ENCODE data around the gene GALNT10. TPM values are rescaled to one million over a fixed set of nuclear protein-coding genes. Genes with fewer than 3 reads are reported as not detected.

Gene GALNT10
- polyA plus RNA-seq, 1 experiment = 93.1 TPM

- Histone ChIP-seq H3K4me3 (ENCODE audit: low read depth, low read length) (no peak overlapping the region), H3K9me3 (ENCODE audit: control insufficient read depth, insufficient read depth, low read length) (no peaks in the 10 kb centered on the region), H3K27ac (ENCODE audit: low read depth, low read length) (no peak overlapping the region), H3K27me3 (ENCODE audit: control insufficient read depth, insufficient read depth, low read length) (no peaks in the 10 kb centered on the region)
- ChIA-PET POLR2A (no interaction called here), CTCF (interaction anchor here (1.1 to 1.9 kb wide), 2 partner anchors 25 to 183 kb away, joined by 3 to 6 read pairs; no protein-coding TSS in a partner anchor)
- TF ChIP-seq, protein P1, sequence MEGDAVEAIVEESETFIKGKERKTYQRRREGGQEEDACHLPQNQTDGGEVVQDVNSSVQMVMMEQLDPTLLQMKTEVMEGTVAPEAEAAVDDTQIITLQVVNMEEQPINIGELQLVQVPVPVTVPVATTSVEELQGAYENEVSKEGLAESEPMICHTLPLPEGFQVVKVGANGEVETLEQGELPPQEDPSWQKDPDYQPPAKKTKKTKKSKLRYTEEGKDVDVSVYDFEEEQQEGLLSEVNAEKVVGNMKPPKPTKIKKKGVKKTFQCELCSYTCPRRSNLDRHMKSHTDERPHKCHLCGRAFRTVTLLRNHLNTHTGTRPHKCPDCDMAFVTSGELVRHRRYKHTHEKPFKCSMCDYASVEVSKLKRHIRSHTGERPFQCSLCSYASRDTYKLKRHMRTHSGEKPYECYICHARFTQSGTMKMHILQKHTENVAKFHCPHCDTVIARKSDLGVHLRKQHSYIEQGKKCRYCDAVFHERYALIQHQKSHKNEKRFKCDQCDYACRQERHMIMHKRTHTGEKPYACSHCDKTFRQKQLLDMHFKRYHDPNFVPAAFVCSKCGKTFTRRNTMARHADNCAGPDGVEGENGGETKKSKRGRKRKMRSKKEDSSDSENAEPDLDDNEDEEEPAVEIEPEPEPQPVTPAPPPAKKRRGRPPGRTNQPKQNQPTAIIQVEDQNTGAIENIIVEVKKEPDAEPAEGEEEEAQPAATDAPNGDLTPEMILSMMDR (IDR thresholded peaks at IDR 0.05; ENCODE audit: low read depth, low read length) = no peak
- no peak for DNase-seq (ENCODE audit: low read depth, low spot score)
Measured at GRCh38 chr5:154380263-154380662, 189.7 kb downstream of the GALNT10 start.

DNA sequence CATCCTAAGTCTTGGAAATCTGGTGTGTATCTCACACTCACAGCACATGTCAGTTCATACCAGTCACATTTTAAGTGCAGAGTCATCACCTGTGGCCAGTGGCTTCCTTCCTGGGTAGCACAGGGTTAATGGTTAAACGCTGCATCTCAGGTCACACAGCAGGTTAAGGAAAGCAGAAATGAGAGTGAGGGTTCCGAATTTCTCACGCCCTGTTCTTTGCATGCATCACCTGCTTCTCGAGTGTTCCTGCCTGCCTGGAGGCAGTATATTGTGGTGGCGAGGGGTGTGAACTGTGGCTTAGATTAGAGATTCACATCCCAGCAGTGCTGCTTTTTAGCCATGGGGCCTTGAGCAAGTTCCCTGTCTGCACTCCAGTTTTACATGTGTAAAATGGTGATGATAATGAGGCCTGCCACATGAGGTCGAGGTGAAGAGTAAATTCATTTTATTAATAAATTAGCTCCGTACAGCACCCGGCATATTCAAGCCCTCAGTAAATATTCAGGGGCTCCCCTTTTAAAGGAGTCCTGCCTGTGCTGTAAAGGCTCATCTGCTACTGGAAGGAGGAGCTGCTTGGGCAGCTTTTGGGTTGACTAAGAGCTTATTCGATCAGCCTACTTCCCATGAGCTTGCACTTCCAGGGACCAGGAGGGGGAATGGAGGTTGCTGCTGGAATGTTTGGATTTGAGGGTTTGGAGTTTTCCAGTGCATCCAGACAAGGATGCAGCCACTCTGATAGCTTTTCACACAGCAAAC is 194.1 kb downstream of the GALNT10 start:
- CTCF ChIA-PET = interaction anchor here (1.0 kb wide), 1 partner anchor 20 kb away, joined by 4 read pairs; no protein-coding TSS in a partner anchor
- no peak for DNase-seq (ENCODE audit: low read depth, low spot score)
- POLR2A ChIA-PET = interaction anchor here (0.6 kb wide), 1 partner anchor 8 kb away, joined by 6 read pairs; no protein-coding TSS in a partner anchor

GRCh38 chr5:154385236-154385512 is 194.6 kb downstream of the GALNT10 start:
- TF ChIP-seq, protein P1 (IDR thresholded peaks at IDR 0.05; ENCODE audit: low read depth, low read length) = no peak
- DNase-seq (ENCODE audit: low read depth, low spot score) = no peak
- ChIA-PET CTCF (interaction anchor here (1.0 kb wide), 1 partner anchor 20 kb away, joined by 4 read pairs; no protein-coding TSS in a partner anchor), POLR2A (interaction anchor here (0.6 kb wide), 1 partner anchor 8 kb away, joined by 6 read pairs; no protein-coding TSS in a partner anchor)
- H3K27me3 ChIP-seq (ENCODE audit: control insufficient read depth, insufficient read depth, low read length) = no peaks in the 10 kb centered on the region
- H3K27ac ChIP-seq (ENCODE audit: low read depth, low read length) = no peak overlapping the region
- H3K9me3 ChIP-seq (ENCODE audit: control insufficient read depth, insufficient read depth, low read length) = no peaks in the 10 kb centered on the region
- no peak overlapping the region for H3K4me3 ChIP-seq (ENCODE audit: low read depth, low read length)

More for the DNA sequence above, 194.1 kb downstream of the GALNT10 start:
- Histone ChIP-seq H3K27me3 (ENCODE audit: control insufficient read depth, insufficient read depth, low read length) (no peaks in the 10 kb centered on the region), H3K4me3 (ENCODE audit: low read depth, low read length) (no peak overlapping the region), H3K27ac (ENCODE audit: low read depth, low read length) (no peak overlapping the region), H3K9me3 (ENCODE audit: control insufficient read depth, insufficient read depth, low read length) (no peaks in the 10 kb centered on the region)
- TF ChIP-seq, protein P1 (IDR thresholded peaks at IDR 0.05; ENCODE audit: low read depth, low read length) = no peak

DNA sequence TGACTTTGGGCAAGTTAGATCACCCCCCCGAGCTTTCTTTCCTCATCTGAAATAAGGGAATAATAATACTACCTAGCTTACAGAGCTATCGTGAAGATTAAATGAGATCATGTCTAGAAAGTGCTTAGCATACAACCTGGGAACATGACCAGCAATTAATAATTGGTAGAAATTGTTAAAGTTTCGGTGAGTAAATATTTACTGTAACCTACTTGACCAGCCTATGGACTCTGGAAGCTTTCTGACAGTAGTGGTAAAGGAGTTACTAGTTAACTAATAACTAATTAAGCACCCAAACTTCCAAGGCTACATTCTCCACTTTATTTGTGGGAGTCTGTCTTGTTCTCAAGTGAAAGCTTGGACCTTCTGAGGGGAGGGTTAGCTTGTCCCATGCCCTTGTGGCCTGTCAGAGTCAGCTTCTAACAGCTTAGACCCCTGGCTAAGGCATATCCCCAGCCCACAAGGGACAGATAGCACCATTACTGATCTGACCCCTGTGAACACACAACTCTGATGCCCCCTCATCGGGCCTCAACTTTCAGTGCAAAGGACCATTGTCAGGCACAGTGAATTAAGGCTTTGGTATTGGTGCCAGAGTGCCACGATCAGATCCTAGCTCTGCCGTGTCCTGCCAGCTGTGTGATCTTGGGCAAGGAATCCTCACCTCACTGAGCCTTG is 196.6 kb downstream of the GALNT10 start:
- Histone ChIP-seq H3K9me3 (ENCODE audit: control insufficient read depth, insufficient read depth, low read length) (no peaks in the 10 kb centered on the region), H3K27me3 (ENCODE audit: control insufficient read depth, insufficient read depth, low read length) (no peaks in the 10 kb centered on the region), H3K27ac (ENCODE audit: low read depth, low read length) (no peak overlapping the region), H3K4me3 (ENCODE audit: low read depth, low read length) (no peak overlapping the region)
- TF ChIP-seq, protein P1 (IDR thresholded peaks at IDR 0.05; ENCODE audit: low read depth, low read length) = no peak
- DNase-seq (ENCODE audit: low read depth, low spot score) = no peak
- CTCF ChIA-PET = interaction anchor here (0.9 to 1.3 kb wide), 4 partner anchors 18 to 314 kb away, joined by 3 to 4 read pairs (median 4); no protein-coding TSS in a partner anchor
- POLR2A ChIA-PET = interaction anchor here (0.6 to 0.8 kb wide), 2 partner anchors 10 to 313 kb away, joined by 4 read pairs; no protein-coding TSS in a partner anchor

DNA sequence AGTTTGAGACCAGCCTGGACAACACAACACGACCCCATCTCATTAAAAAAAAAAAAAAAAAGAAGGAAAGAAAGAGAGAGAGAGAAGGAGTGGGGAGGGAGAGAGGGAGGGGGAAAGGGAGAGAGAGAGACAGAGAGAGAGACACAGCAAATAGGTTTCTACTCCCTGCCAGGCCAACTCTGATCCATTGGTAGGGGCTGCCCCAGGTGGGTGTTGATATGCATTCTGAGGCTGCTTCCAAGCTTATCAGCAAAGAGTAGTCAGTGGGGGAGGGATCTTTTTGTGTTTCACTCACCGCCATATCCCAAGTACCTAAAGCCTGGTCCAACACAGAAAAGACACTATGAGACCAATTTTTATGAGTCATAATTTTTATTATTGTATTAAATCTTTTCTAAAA is 198.3 kb downstream of the GALNT10 start:
- H3K9me3 ChIP-seq (ENCODE audit: control insufficient read depth, insufficient read depth, low read length) = no peaks in the 10 kb centered on the region
- POLR2A ChIA-PET = no interaction called here

More for the DNA sequence above, 198.3 kb downstream of the GALNT10 start:
- DNase-seq (ENCODE audit: low read depth, low spot score) = no peak
- TF ChIP-seq, protein P1 (IDR thresholded peaks at IDR 0.05; ENCODE audit: low read depth, low read length) = no peak
- CTCF ChIA-PET = interaction anchor here (0.7 kb wide), 1 partner anchor 29 kb away, joined by 3 read pairs; no protein-coding TSS in a partner anchor
- Histone ChIP-seq H3K27ac (ENCODE audit: low read depth, low read length) (no peak overlapping the region), H3K27me3 (ENCODE audit: control insufficient read depth, insufficient read depth, low read length) (no peaks in the 10 kb centered on the region), H3K4me3 (ENCODE audit: low read depth, low read length) (no peak overlapping the region)
